Measurements from ENCODE around the gene HCFC1.

The HCFC1 gene

GRCh38 chrX:153922932-153923857 lies 48.4 kb downstream of the HCFC1 start:
- DNase-seq (ENCODE audit: low spot score): no peak

- DNase-seq (ENCODE audit: low spot score): no peak
Observed at GRCh38 chrX:153921511-153922446, 49.8 kb downstream of the HCFC1 start.

GRCh38 chrX:153921070-153921469 lies 50.5 kb downstream of the HCFC1 start:
- DNase-seq (ENCODE audit: low spot score): no peak

- DNase-seq (ENCODE audit: low spot score): no peak
Observed at GRCh38 chrX:153920546-153920945, 51.1 kb downstream of the HCFC1 start.

GRCh38 chrX:153919281-153919680 lies 52.3 kb downstream of the HCFC1 start:
- no peak for DNase-seq (ENCODE audit: low spot score)

GRCh38 chrX:153917869-153918268 lies 53.7 kb downstream of the HCFC1 start:
- DNase-seq (ENCODE audit: low spot score): no peak

- no peak for DNase-seq (ENCODE audit: low spot score)
Observed at GRCh38 chrX:153913701-153914100, 57.9 kb downstream of the HCFC1 start.

- DNase-seq (ENCODE audit: low spot score): no peak
Observed at GRCh38 chrX:153913211-153913610, 58.4 kb downstream of the HCFC1 start.

GRCh38 chrX:153911798-153912197 lies 59.8 kb downstream of the HCFC1 start:
- no peak for DNase-seq (ENCODE audit: low spot score)

GRCh38 chrX:153910446-153910845 lies 61.2 kb downstream of the HCFC1 start:
- no peak for DNase-seq (ENCODE audit: low spot score)

GRCh38 chrX:153909980-153910360 lies 61.6 kb downstream of the HCFC1 start:
- no peak for DNase-seq (ENCODE audit: low spot score)

GRCh38 chrX:153909024-153909979 lies 62.3 kb downstream of the HCFC1 start:
- DNase-seq (ENCODE audit: low spot score): no peak

GRCh38 chrX:153908219-153908860 lies 63.3 kb downstream of the HCFC1 start:
- DNase-seq (ENCODE audit: low spot score): no peak

- DNase-seq (ENCODE audit: low spot score): no peak
Observed at GRCh38 chrX:153907456-153907855, 64.2 kb downstream of the HCFC1 start.

- no peak for DNase-seq (ENCODE audit: low spot score)
Observed at GRCh38 chrX:153906126-153906917, 65.3 kb downstream of the HCFC1 start.

- DNase-seq (ENCODE audit: low spot score): no peak
Observed at GRCh38 chrX:153905481-153906095, 66.0 kb downstream of the HCFC1 start.

GRCh38 chrX:153903991-153904957 lies 67.3 kb downstream of the HCFC1 start, which contains the start of gene AVPR2:
Gene AVPR2 (plus strand): TSS chrX:153904673. CDS start chrX:153905146, 473 bp downstream.
- DNase-seq (ENCODE audit: low spot score): no peak

GRCh38 chrX:153903238-153903980 lies 68.2 kb downstream of the HCFC1 start:
- DNase-seq (ENCODE audit: low spot score): no peak
